Measurements from ENCODE around the gene SWAP70.

The SWAP70 gene

GRCh38 chr11:9775398-9775779, 111.5 kb downstream of the SWAP70 start:
- peaks cover 2% of the 10 kb centered on the region for H3K4me1 ChIP-seq
- TF ChIP-seq CTCF (IDR thresholded peaks at IDR 0.05), result no peak
- no peaks in the 10 kb centered on the region for H3K9me3 ChIP-seq (ENCODE audit: control insufficient read depth, low read length)
- no peak overlapping the region for H3K27ac ChIP-seq
- H3K9ac ChIP-seq, result no peak overlapping the region
- no peak overlapping the region for H2AFZ ChIP-seq
- no peak overlapping the region for H3K4me2 ChIP-seq (ENCODE audit: low read length)
- no peaks in the 10 kb centered on the region for H3K27me3 ChIP-seq (ENCODE audit: control insufficient read depth, insufficient read depth, low read length)
- no peak overlapping the region for H3K4me3 ChIP-seq (ENCODE audit: low read depth, low read length)
- H3K36me3 ChIP-seq (ENCODE audit: control insufficient read depth, insufficient read depth, low read length), result no peaks in the 10 kb centered on the region
- H3K79me2 ChIP-seq, result no peaks in the 10 kb centered on the region

- Histone ChIP-seq H3K4me1 (peaks cover 2% of the 10 kb centered on the region), H2AFZ (no peak overlapping the region), H3K27me3 (ENCODE audit: control insufficient read depth, insufficient read depth, low read length) (no peaks in the 10 kb centered on the region), H3K4me3 (ENCODE audit: low read depth, low read length) (no peak overlapping the region), H3K36me3 (ENCODE audit: control insufficient read depth, insufficient read depth, low read length) (no peaks in the 10 kb centered on the region), H3K4me2 (ENCODE audit: low read length) (no peak overlapping the region), H3K9ac (no peak overlapping the region), H3K79me2 (no peaks in the 10 kb centered on the region), H3K9me3 (ENCODE audit: control insufficient read depth, low read length) (no peaks in the 10 kb centered on the region), H3K27ac (no peak overlapping the region)
- no peak for TF ChIP-seq CTCF (IDR thresholded peaks at IDR 0.05)
Observed at GRCh38 chr11:9776203-9776602, 112.3 kb downstream of the SWAP70 start.

GRCh38 chr11:9777066-9777465, 113.2 kb downstream of the SWAP70 start:
- Histone ChIP-seq H2AFZ (no peak overlapping the region), H3K36me3 (ENCODE audit: control insufficient read depth, insufficient read depth, low read length) (no peaks in the 10 kb centered on the region), H3K79me2 (no peaks in the 10 kb centered on the region), H3K9me3 (ENCODE audit: control insufficient read depth, low read length) (no peaks in the 10 kb centered on the region), H3K27me3 (ENCODE audit: control insufficient read depth, insufficient read depth, low read length) (no peaks in the 10 kb centered on the region), H3K4me3 (ENCODE audit: low read depth, low read length) (no peak overlapping the region), H3K27ac (no peak overlapping the region), H3K4me1 (peaks cover 2% of the 10 kb centered on the region), H3K9ac (no peak overlapping the region), H3K4me2 (ENCODE audit: low read length) (no peak overlapping the region)
- TF ChIP-seq CTCF (IDR thresholded peaks at IDR 0.05), result no peak

- no peak overlapping the region for H3K4me3 ChIP-seq (ENCODE audit: low read depth, low read length)
- H3K27ac ChIP-seq, result no peak overlapping the region
- H3K27me3 ChIP-seq (ENCODE audit: control insufficient read depth, insufficient read depth, low read length), result no peaks in the 10 kb centered on the region
- no peak for TF ChIP-seq CTCF (IDR thresholded peaks at IDR 0.05)
- no peaks in the 10 kb centered on the region for H3K79me2 ChIP-seq
- no peaks in the 10 kb centered on the region for H3K9me3 ChIP-seq (ENCODE audit: control insufficient read depth, low read length)
- H3K4me2 ChIP-seq (ENCODE audit: low read length), result no peak overlapping the region
- peaks cover 2% of the 10 kb centered on the region for H3K4me1 ChIP-seq
- H3K9ac ChIP-seq, result no peak overlapping the region
- no peak overlapping the region for H2AFZ ChIP-seq
- no peaks in the 10 kb centered on the region for H3K36me3 ChIP-seq (ENCODE audit: control insufficient read depth, insufficient read depth, low read length)
Observed at GRCh38 chr11:9777525-9777924, 113.6 kb downstream of the SWAP70 start.

GRCh38 chr11:9780929-9781328, 117.1 kb downstream of the SWAP70 start:
- H3K27me3 ChIP-seq (ENCODE audit: control insufficient read depth, insufficient read depth, low read length), result no peaks in the 10 kb centered on the region
- H3K4me1 ChIP-seq, result no peaks in the 10 kb centered on the region
- no peak overlapping the region for H3K4me2 ChIP-seq (ENCODE audit: low read length)
- no peak for TF ChIP-seq CTCF (IDR thresholded peaks at IDR 0.05)
- H3K4me3 ChIP-seq (ENCODE audit: low read depth, low read length), result no peak overlapping the region
- no peaks in the 10 kb centered on the region for H3K79me2 ChIP-seq
- no peak overlapping the region for H3K9ac ChIP-seq
- no peak overlapping the region for H2AFZ ChIP-seq
- H3K36me3 ChIP-seq (ENCODE audit: control insufficient read depth, insufficient read depth, low read length), result no peaks in the 10 kb centered on the region
- no peak overlapping the region for H3K27ac ChIP-seq
- no peaks in the 10 kb centered on the region for H3K9me3 ChIP-seq (ENCODE audit: control insufficient read depth, low read length)

Measured in parathyroid adenoma (tissue), 2 donors.